NCI-H128 (cell line): ENCODE data around the gene ACTR10.

Experiments used
- DNase-seq: peaks from one replicate; lab custom pipeline; 2025; ENCODE audit not compliant: unreplicated experiment; lab: John Stamatoyannopoulos, UW

ACTR10 gene

GRCh38 chr14:58278177-58278576 is 78.2 kb downstream of the ACTR10 start:
- DNase-seq: no peak

GRCh38 chr14:58280954-58281787 is 81.2 kb downstream of the ACTR10 start:
- DNase-seq: no peak

- no peak for DNase-seq
These were observed 82.0 kb downstream of the ACTR10 start for GRCh38 chr14:58281969-58282368.

DNA sequence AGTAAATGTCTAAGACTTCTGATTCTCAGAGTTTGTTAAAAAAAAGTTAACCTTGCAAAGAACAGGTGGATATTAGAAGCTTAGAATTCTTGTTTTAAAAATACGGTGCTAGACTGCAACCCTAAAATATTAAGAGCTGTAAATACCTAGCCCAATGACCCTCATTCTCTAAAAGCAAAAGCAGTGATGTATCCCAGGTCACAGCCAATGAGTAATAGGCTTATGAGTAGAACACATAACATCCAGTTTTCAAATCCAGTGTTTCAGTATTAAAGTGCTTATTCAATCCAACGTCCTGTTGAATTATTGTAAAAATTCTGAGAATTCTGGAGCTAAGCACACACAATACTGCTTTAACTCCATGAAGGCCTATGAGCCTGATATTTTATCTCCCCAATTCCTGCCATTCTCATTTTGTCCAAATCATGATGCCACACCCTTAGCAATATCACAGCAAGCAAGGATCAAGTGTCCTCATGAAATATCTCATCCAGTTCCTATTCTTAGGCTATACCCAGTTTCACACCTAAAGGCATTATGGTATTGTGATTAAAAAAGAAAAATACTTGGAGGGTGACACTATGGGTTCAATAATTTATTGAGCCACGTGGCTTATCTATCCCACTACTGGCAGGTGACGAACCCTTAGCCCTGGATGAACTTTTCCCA is 83.1 kb downstream of the ACTR10 start:
- no peak for DNase-seq

DNA sequence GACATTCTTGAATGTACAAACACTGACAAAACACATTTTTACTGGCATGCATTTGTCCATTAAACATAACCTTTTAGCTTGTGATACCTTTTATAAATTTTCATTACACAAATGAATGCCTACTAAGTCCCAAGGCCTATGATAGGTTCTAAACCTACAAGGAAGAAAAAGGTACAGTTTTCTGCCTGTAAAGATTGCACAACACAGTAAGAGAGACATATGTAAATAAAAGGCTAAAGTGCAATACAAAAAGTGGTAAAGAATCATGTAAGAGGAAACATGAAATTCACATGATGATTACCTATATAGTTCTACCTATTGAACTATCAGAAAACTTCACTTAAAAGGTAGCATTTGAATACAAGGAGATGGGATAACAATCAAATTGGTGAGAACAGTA is 83.8 kb downstream of the ACTR10 start:
- no peak for DNase-seq

- no peak for DNase-seq
These were observed 85.2 kb downstream of the ACTR10 start for GRCh38 chr14:58285132-58285531.
